Midbrain (tissue), 1 donor: ENCODE results near the gene MTMR8.

Experiments
- DNase-seq: peaks from one replicate; lab custom pipeline; 2025; lab: John Stamatoyannopoulos, UW

Gene MTMR8

DNA sequence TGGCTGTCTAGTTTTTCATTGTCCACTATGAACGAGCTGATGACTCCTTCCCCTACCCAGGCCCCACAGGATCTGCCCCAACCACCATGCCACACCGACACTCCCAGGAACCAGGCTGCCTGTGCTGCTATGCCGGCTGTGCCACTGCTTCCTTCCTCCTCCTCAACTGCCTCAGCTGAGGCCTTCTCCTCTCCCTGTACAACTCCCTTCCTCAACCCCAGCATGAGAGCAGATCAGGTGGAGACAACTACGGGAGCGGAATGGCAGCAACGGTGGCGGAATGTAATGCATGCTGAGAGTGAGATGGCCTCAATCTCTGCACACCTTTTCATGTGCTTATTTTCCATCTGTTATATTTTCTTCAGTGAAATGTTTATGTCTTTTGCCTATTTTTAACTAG lies 88.5 kb downstream of the MTMR8 start:
- DNase-seq, result no peak

GRCh38 chrX:64291123-64291522 lies 104.1 kb downstream of the MTMR8 start:
- DNase-seq, result no peak

- no peak for DNase-seq
Observed at GRCh38 chrX:64265265-64265664, 130.0 kb downstream of the MTMR8 start.

DNA sequence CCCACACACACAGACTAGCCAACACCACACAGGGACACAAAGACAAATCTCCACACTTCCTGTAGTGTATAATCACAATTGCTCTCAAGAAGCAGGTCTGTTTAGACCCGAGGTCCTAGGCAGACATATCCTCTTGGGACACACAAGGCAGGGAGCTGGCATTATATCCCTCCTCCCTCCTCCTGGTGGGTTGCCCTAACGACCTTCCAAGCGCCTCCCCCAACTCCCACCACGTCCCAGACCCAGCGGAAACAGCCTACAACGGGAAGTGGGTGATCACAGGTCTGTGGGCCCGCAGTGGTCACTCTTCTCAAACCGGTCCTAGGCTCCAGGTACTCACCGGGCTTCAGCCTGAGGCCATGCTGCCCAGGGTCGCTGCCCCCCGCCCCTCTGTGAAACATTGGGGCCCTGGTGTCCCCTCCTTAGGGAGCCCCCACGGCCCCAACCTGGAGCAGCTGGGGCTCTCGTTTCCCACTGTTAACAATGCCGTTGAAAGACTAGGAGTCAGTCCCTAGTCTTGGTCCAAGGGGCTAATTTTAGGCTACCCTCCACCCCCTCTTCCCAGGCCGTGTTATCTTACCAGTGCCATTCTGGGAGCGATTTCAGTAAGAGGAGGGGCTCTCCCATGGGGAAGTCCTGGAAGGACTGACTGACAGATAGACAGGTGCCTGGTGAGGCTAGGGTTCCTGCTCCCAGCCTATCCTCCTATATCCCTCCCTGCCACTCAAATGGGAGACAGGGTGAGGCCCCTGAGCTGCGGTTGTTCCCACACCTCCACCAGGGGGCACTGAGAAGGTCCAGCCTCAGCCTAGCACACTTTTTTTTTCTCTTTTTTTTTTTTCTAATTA lies 164.9 kb downstream of the MTMR8 start, which contains the start of gene ASB12:
ASB12 (minus strand) TSS at position 485 of the 848 bp plus-strand sequence. CDS start 4,957 bp downstream, outside the sequence.
- DNase-seq, result no peak

DNA sequence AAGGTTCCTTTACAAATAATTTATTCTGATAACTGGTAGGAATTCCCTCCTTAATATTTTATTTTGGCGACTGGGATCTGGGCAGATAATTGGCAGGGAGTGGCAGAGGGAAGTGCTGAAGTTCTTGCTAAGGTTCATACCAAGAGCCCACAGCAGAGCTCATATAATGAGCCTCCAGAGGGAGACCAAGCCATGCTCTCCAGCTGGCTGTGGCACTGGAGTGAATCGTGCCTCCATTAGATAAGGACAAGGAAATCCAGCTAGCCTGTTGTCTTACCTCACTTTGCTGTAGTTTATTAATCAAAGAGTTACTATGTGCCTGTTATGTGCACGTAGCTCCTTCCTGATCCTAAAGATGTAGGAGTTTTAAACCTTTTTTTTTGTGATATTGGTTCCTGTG lies 166.1 kb downstream of the MTMR8 start:
- DNase-seq, result no peak
